Thyroid gland (tissue), 4 donors: ENCODE data around the gene IL6ST.

ENCODE experiments used
- POLR2A ChIP-seq, 2 donors: fragments of 450-650 bp; IDR thresholded peaks; one replicate each; pipeline ENCODE4 v1.6.1; 2017; ENCODE audit warnings: antibody characterized with exemption in 2 of 2, mild to moderate bottlenecking in 2 of 2, moderate library complexity in 1 of 2
- TF ChIP-seq, protein P1 (sequence below), 6 experiments: fragments of 200-600 bp in 3 of 6; fragments of 450-650 bp in 3 of 6; sonication (generic) in 3 of 6; IDR thresholded peaks; one replicate each; pipeline ENCODE4 v1.5.1; 2016 to 2019; ENCODE audit warnings: antibody characterized with exemption in 6 of 6, mild to moderate bottlenecking in 2 of 6, inconsistent platforms in 1 of 6, moderate library complexity in 1 of 6

DNA sequence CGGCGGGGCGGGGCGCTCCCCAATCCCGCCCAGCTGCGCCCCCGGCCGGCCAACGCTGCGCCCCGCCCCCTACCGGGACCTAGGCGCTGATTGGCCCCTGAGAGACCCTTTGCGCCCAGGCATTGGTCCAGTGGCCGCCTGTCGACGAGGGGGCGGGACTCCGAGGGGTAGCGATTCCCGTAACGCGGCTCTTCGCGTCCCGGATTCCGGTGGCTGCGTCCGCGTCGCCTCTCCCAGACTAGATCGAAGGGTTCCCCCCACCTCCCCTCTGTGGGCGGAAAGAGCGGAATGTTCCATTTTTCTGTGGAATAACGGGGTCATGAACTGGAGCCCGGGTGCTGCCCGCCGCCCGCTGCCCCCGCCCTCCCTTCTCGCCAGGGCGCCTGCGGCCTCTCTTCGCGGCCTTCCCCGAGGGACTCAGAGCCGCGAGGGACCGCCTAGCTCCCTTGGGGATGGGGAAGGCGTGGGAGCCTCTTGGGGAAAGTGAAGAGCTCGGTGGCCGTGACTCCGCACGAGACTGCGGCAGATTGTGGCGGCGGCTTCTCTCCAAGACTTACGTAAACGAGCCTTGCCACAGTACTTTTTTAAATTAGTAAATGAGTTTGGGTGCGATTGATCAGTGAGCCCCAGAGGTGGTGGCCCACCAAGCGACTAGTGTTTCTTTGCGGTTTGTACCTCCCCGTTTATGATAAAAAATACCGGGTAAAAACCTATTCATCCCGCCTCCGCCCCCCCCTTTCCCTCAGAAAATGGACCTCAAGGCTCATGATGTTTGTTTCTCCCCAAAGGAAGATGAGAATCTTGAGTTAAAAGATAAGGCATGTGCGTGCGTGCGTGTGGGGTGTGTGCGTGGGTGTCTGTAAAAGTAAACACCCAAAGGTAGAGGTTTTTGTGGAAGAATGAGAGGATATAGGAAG is 493 bp upstream of the IL6ST start:
- TF ChIP-seq, protein P1, sequence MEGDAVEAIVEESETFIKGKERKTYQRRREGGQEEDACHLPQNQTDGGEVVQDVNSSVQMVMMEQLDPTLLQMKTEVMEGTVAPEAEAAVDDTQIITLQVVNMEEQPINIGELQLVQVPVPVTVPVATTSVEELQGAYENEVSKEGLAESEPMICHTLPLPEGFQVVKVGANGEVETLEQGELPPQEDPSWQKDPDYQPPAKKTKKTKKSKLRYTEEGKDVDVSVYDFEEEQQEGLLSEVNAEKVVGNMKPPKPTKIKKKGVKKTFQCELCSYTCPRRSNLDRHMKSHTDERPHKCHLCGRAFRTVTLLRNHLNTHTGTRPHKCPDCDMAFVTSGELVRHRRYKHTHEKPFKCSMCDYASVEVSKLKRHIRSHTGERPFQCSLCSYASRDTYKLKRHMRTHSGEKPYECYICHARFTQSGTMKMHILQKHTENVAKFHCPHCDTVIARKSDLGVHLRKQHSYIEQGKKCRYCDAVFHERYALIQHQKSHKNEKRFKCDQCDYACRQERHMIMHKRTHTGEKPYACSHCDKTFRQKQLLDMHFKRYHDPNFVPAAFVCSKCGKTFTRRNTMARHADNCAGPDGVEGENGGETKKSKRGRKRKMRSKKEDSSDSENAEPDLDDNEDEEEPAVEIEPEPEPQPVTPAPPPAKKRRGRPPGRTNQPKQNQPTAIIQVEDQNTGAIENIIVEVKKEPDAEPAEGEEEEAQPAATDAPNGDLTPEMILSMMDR (IDR thresholded peaks at IDR 0.05) = peak in 1 of 6 experiments; percentile 15
- TF ChIP-seq POLR2A (IDR thresholded peaks at IDR 0.05) = peak in 1 of 2 donors; percentile 94
